Smooth muscle cell (in vitro differentiated cells): ENCODE results near the gene CNST. TPM values are rescaled to one million over a fixed set of nuclear protein-coding genes. Genes with fewer than 3 reads are reported as not detected.

ENCODE experiments used
- DNase-seq: peaks from one replicate; lab custom pipeline; 2025; ENCODE audit not compliant: unreplicated experiment; lab: John Stamatoyannopoulos, UW
- H2AFZ ChIP-seq: fragments of 200-600 bp; sonication (generic); 2 replicates; pipeline ENCODE4 v1.6.0; 2016; ENCODE audit warnings: antibody characterized with exemption, low read depth, mild to moderate bottlenecking
- H3F3A ChIP-seq: fragments of 200-600 bp; sonication (generic); 2 replicates; pipeline ENCODE4 v1.6.0; 2017; ENCODE audit warnings: antibody characterized with exemption, low read depth
- H3K27ac ChIP-seq: fragments of 200-600 bp; sonication (generic); 2 replicates; pipeline ENCODE4 v1.5.1; 2016; ENCODE audit warnings: low read depth, mild to moderate bottlenecking
- H3K27me3 ChIP-seq: fragments of 200-600 bp; sonication (generic); 2 replicates; pipeline ENCODE4 v1.6.1; 2016; ENCODE audit warnings: low read depth, mild to moderate bottlenecking
- H3K36me3 ChIP-seq: fragments of 200-600 bp; sonication (generic); 2 replicates; pipeline ENCODE4 v1.5.1; 2016; ENCODE audit warnings: low read depth
- H3K4me1 ChIP-seq: fragments of 200-600 bp; sonication (generic); 2 replicates; pipeline ENCODE4 v1.5.1; 2016; ENCODE audit warnings: low read depth
- H3K4me2 ChIP-seq: fragments of 200-600 bp; sonication (generic); 2 replicates; pipeline ENCODE4 v1.6.0; 2016; ENCODE audit warnings: mild to moderate bottlenecking
- H3K4me3 ChIP-seq: fragments of 200-600 bp; sonication (generic); 2 replicates; pipeline ENCODE4 v1.5.1; 2016; ENCODE audit warnings: mild to moderate bottlenecking
- H3K79me2 ChIP-seq: fragments of 200-600 bp; sonication (generic); 2 replicates; pipeline ENCODE4 v1.6.0; 2016; ENCODE audit warnings: low read depth, mild to moderate bottlenecking
- H3K9ac ChIP-seq: fragments of 200-600 bp; sonication (generic); 2 replicates; pipeline ENCODE4 v1.6.0; 2016; ENCODE audit warnings: low read depth
- H3K9me3 ChIP-seq: fragments of 200-600 bp; sonication (generic); replicated peaks from 2 replicates; pipeline ENCODE4 v1.5.1; 2016; ENCODE audit warnings: low read depth
- H4K20me1 ChIP-seq: fragments of 200-600 bp; sonication (generic); 2 replicates; pipeline ENCODE4 v1.6.0; 2016; ENCODE audit warnings: low read depth
- CTCF ChIP-seq: fragments of 200-600 bp; sonication (generic); IDR thresholded peaks from 2 replicates; pipeline ENCODE4 v1.5.1; 2017; ENCODE audit warnings: borderline replicate concordance, mild to moderate bottlenecking, antibody characterized with exemption; ENCODE audit not compliant: insufficient read depth, poor library complexity, severe bottlenecking
- WGBS: methylation state at CpG from one replicate; pipeline ENCODE4 v1.1.7; 2016; ENCODE audit warnings: low lambda C conversion rate; 5-methylcytosine and 5-hydroxymethylcytosine counted together
- polyA plus RNA-seq: library from polyadenylated mRNA; unstranded; fragments of >200 nt; fragmentation: Nextera tagmentation; extraction: Ambion mirVana; gene quantifications from 2 replicates; pipeline ENCODE4 v1.2.1, GENCODE V29; 2016
- total RNA-seq: library from RNA; depleted of rRNA; stranded (reverse); fragments of >200 nt; gene quantifications from 2 replicates; pipeline ENCODE4 v1.2.3, GENCODE V29; 2014

The CNST gene
- total and polyA plus RNA-seq, 2 experiments from 2014 or later = 6.7 to 16.9 TPM

GRCh38 chr1:246571953-246572352, 5.7 kb downstream of the CNST start:
- H3K36me3 ChIP-seq = no peaks in the 10 kb centered on the region
- peaks cover 49% of the 10 kb centered on the region for H3K79me2 ChIP-seq
- H3K4me1 ChIP-seq = peaks cover 8% of the 10 kb centered on the region
- no peak overlapping the region for H3K27ac ChIP-seq
- no peak for TF ChIP-seq CTCF
- H2AFZ ChIP-seq = no peak overlapping the region
- no peak for DNase-seq
- H3K27me3 ChIP-seq = no peaks in the 10 kb centered on the region
- H3F3A ChIP-seq = no peaks in the 10 kb centered on the region
- H3K9me3 ChIP-seq = no peaks in the 10 kb centered on the region
- peaks cover 6% of the 10 kb centered on the region for H4K20me1 ChIP-seq
- no peak overlapping the region for H3K4me3 ChIP-seq
- 96% methylated on average over 1 of the region's 1 CpG for WGBS
- no peak overlapping the region for H3K4me2 ChIP-seq
- H3K9ac ChIP-seq = no peak overlapping the region

GRCh38 chr1:246572785-246573184, 6.5 kb downstream of the CNST start:
- Histone ChIP-seq H3K36me3 (no peaks in the 10 kb centered on the region), H3K27me3 (no peaks in the 10 kb centered on the region), H3K79me2 (peaks cover 46% of the 10 kb centered on the region), H3K4me1 (peaks cover 4% of the 10 kb centered on the region), H3K27ac (no peak overlapping the region), H3K9me3 (no peaks in the 10 kb centered on the region), H3K4me3 (no peak overlapping the region), H2AFZ (no peak overlapping the region), H3K4me2 (no peak overlapping the region), H4K20me1 (peaks cover 6% of the 10 kb centered on the region), H3F3A (no peaks in the 10 kb centered on the region), H3K9ac (no peak overlapping the region)
- no peak for DNase-seq
- 89% methylated on average over 3 of the region's 3 CpGs for WGBS
- TF ChIP-seq CTCF = no peak

- H3K4me1 ChIP-seq = no peaks in the 10 kb centered on the region
- H3K9me3 ChIP-seq = no peaks in the 10 kb centered on the region
- no peak overlapping the region for H3K9ac ChIP-seq
- no peaks in the 10 kb centered on the region for H3F3A ChIP-seq
- WGBS = 72% methylated on average over 6 of the region's 6 CpGs
- DNase-seq = no peak
- H2AFZ ChIP-seq = no peak overlapping the region
- H3K27me3 ChIP-seq = no peaks in the 10 kb centered on the region
- H3K79me2 ChIP-seq = peaks cover 39% of the 10 kb centered on the region
- H3K27ac ChIP-seq = peak overlapping the region; percentile 2
- no peaks in the 10 kb centered on the region for H3K36me3 ChIP-seq
- no peak overlapping the region for H3K4me2 ChIP-seq
- no peak for TF ChIP-seq CTCF
- H4K20me1 ChIP-seq = peaks cover 6% of the 10 kb centered on the region
- H3K4me3 ChIP-seq = no peak overlapping the region
Measured at GRCh38 chr1:246573491-246573890, 7.2 kb downstream of the CNST start.

- H3K9ac ChIP-seq = no peak overlapping the region
- no peaks in the 10 kb centered on the region for H3F3A ChIP-seq
- 55% methylated on average over 3 of the region's 3 CpGs for WGBS
- no peak for DNase-seq
- no peaks in the 10 kb centered on the region for H3K9me3 ChIP-seq
- no peak overlapping the region for H2AFZ ChIP-seq
- H3K4me3 ChIP-seq = no peak overlapping the region
- H3K27ac ChIP-seq = no peak overlapping the region
- peak overlapping the region; percentile 7 for H3K4me2 ChIP-seq
- peaks cover 24% of the 10 kb centered on the region for H3K79me2 ChIP-seq
- peaks cover 6% of the 10 kb centered on the region for H3K4me1 ChIP-seq
- H4K20me1 ChIP-seq = peaks cover 8% of the 10 kb centered on the region
- no peaks in the 10 kb centered on the region for H3K27me3 ChIP-seq
- no peaks in the 10 kb centered on the region for H3K36me3 ChIP-seq
- TF ChIP-seq CTCF = no peak
Measured at GRCh38 chr1:246576709-246577032, 10.4 kb downstream of the CNST start.
